ENCODE measurements around the gene SPOCK1.

DNA sequence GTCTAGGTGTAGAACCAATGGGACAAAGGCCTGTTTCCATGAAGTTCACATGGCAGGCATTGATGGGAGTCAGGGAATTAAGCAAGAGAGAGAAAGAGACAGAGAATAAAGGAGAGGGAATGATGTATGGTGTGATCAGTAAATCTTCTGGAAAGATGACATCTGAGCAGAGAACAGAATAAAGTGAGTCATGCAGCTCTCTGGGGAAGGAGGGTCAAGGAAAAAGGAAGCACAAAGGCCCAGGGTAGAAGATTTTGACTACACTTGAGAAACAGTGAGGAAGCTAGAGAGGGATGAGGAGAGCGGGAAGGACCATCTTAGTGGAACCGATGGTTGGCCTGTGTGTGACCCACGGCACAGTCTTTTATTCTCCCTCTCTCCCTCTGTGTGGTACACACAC lies 425.9 kb downstream of the SPOCK1 start:
- TF ChIP-seq CTCF (conservative IDR thresholded peaks at IDR 0.05; ENCODE audit: low read depth, low read length): no peak
- no peak for TF ChIP-seq EZH2 (IDR thresholded peaks at IDR 0.05; ENCODE audit: borderline replicate concordance, low read depth, low read length, poor library complexity, severe bottlenecking)

Measured in A673 (cell line).